ENCODE measurements around the gene TSHZ2. TPM values are rescaled to one million over a fixed set of nuclear protein-coding genes. Genes with fewer than 3 reads are reported as not detected.

Gene TSHZ2
- total RNA-seq, 1 donor from 2014 or later = 22.9 TPM

DNA sequence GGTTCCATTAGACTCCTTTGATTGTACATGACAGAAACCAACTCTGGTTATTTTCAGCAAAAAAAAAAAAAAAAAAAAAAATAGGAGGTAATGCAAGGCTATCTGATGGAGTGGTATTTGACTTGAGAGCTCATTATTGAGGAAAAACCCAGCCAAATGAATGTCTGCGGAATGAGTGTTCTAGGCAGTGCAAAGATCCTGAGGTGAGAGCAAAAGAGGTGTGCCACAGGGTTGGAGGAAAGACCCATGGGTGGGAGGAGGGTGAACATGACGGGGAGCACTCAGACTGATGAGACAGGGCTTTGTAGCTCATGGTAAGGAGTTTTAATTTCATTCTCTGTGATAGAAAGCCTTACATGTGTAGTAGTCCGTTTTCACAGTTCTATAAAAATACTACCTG lies 188.9 kb downstream of the TSHZ2 start:
- H3K4me1 Mint-ChIP-seq (ENCODE audit: low read depth) = peaks cover 11% of the 10 kb centered on the region
- peaks cover 7% of the 10 kb centered on the region for H3K9me3 Mint-ChIP-seq (ENCODE audit: low read depth)
- H3K27me3 Mint-ChIP-seq = no peaks in the 10 kb centered on the region
- H3K36me3 Mint-ChIP-seq (ENCODE audit: insufficient read depth) = peaks cover 1% of the 10 kb centered on the region
- DNase-seq (ENCODE audit: low spot score, unreplicated experiment) = no peak
- H3K27ac Mint-ChIP-seq = peak overlapping the region; percentile 65
- H3K4me3 Mint-ChIP-seq (ENCODE audit: low read depth) = no peak overlapping the region
- TF ChIP-seq, protein P1, sequence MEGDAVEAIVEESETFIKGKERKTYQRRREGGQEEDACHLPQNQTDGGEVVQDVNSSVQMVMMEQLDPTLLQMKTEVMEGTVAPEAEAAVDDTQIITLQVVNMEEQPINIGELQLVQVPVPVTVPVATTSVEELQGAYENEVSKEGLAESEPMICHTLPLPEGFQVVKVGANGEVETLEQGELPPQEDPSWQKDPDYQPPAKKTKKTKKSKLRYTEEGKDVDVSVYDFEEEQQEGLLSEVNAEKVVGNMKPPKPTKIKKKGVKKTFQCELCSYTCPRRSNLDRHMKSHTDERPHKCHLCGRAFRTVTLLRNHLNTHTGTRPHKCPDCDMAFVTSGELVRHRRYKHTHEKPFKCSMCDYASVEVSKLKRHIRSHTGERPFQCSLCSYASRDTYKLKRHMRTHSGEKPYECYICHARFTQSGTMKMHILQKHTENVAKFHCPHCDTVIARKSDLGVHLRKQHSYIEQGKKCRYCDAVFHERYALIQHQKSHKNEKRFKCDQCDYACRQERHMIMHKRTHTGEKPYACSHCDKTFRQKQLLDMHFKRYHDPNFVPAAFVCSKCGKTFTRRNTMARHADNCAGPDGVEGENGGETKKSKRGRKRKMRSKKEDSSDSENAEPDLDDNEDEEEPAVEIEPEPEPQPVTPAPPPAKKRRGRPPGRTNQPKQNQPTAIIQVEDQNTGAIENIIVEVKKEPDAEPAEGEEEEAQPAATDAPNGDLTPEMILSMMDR (IDR thresholded peaks at IDR 0.05; ENCODE audit: unreplicated experiment) = no peak

DNA sequence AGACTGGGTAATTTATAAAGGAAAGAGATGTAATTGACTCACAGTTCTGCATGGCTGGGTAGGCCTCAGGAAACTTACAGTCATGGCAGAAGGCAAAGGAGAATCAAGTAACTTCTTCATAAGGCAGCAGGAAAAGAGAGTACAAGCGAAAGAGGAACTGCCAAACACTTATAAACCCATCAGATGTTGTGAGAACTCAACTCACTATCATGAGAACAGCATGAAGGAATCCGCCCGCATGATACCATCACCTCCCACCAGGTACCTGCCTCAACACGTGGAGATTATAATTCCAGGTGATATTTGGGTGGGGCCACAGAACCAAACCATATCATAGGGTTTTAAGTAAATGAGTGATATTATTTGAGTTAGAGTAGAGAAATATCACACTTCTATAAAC lies 189.3 kb downstream of the TSHZ2 start:
- Mint-ChIP-seq H3K9me3 (ENCODE audit: low read depth) (peaks cover 7% of the 10 kb centered on the region), H3K36me3 (ENCODE audit: insufficient read depth) (peaks cover 1% of the 10 kb centered on the region), H3K4me3 (ENCODE audit: low read depth) (no peak overlapping the region), H3K4me1 (ENCODE audit: low read depth) (peaks cover 11% of the 10 kb centered on the region), H3K27me3 (no peaks in the 10 kb centered on the region), H3K27ac (peak overlapping the region; percentile 42)
- TF ChIP-seq, protein P1 (IDR thresholded peaks at IDR 0.05; ENCODE audit: unreplicated experiment) = no peak
- DNase-seq (ENCODE audit: low spot score, unreplicated experiment) = no peak

DNA sequence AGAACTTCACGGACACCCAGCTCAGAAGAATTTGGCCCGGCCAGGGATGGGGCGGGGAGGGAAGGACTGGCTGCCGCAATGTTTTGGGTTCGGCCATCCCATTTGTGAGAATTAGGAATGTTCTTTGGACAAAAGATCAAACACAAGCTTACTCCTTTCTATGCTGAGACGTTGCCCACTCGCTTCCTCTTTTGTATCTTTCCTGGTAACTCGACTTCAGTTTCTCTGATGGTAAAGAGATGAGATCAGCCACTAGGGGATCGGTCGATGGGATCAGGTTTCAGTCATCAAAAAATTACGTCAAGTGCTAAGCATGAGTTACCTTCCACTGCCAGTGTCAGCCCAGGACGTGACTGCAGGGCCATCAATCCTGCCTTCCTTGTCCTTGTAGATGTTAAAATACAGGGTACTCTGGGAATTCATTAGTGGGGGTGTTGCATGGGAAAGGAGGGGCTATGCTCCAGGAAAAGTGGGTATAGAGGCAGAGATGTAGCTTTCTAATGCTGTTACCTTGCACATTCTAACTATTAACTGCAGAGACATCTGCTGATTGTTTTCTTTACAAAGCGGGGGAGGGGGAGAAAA lies 190.2 kb downstream of the TSHZ2 start:
- Mint-ChIP-seq H3K4me1 (ENCODE audit: low read depth) (peaks cover 11% of the 10 kb centered on the region), H3K4me3 (ENCODE audit: low read depth) (peak overlapping the region; percentile 17), H3K36me3 (ENCODE audit: insufficient read depth) (peaks cover 1% of the 10 kb centered on the region), H3K9me3 (ENCODE audit: low read depth) (peaks cover 7% of the 10 kb centered on the region), H3K27ac (peak overlapping the region; percentile 82), H3K27me3 (no peaks in the 10 kb centered on the region)
- no peak for DNase-seq (ENCODE audit: low spot score, unreplicated experiment)
- TF ChIP-seq, protein P1 (IDR thresholded peaks at IDR 0.05; ENCODE audit: unreplicated experiment) = peak; percentile 42

DNA sequence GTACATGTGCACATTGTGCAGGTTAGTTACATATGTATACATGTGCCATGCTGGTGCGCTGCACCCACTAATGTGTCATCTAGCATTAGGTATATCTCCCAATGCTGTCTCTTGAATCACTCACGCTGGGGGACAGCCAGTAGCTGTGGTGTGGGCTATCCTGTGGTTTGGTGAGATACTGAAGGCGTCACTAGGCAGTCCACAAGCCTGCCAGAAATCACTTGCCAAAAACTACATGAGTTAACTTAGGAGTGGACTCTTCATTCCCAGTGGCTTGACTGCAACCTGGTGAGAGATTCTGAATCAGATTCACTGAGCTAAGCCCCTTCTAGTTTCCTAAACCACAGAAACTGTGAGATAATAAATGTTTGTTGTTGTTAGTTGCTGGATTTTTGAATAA lies 191.3 kb downstream of the TSHZ2 start:
- Mint-ChIP-seq H3K4me3 (ENCODE audit: low read depth) (no peak overlapping the region), H3K4me1 (ENCODE audit: low read depth) (peaks cover 11% of the 10 kb centered on the region), H3K27me3 (no peaks in the 10 kb centered on the region), H3K36me3 (ENCODE audit: insufficient read depth) (no peaks in the 10 kb centered on the region), H3K9me3 (ENCODE audit: low read depth) (peaks cover 2% of the 10 kb centered on the region), H3K27ac (no peak overlapping the region)
- DNase-seq (ENCODE audit: low spot score, unreplicated experiment) = no peak
- TF ChIP-seq, protein P1 (IDR thresholded peaks at IDR 0.05; ENCODE audit: unreplicated experiment) = no peak

DNA sequence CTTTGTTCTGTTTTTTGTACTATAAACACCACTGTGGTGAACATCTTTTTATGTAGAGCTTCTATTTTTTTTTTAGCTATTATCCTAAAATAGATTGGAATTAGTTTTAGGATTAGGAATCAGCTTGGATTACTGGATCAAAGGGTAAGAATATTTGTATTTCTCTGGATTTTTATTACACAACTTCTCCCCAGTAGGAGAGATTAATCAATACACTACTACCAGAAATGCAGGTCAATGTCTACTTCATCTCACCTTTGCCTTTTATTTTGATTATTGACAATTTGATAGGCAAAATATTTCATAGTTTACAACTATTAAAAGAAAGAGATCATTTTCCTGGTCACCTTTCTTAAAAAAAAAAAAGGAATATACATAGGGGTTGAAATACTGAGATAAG lies 191.9 kb downstream of the TSHZ2 start:
- H3K4me3 Mint-ChIP-seq (ENCODE audit: low read depth) = no peak overlapping the region
- no peaks in the 10 kb centered on the region for H3K27me3 Mint-ChIP-seq
- H3K27ac Mint-ChIP-seq = no peak overlapping the region
- TF ChIP-seq, protein P1 (IDR thresholded peaks at IDR 0.05; ENCODE audit: unreplicated experiment) = no peak
- H3K9me3 Mint-ChIP-seq (ENCODE audit: low read depth) = no peaks in the 10 kb centered on the region
- H3K36me3 Mint-ChIP-seq (ENCODE audit: insufficient read depth) = no peaks in the 10 kb centered on the region
- peaks cover 9% of the 10 kb centered on the region for H3K4me1 Mint-ChIP-seq (ENCODE audit: low read depth)
- no peak for DNase-seq (ENCODE audit: low spot score, unreplicated experiment)

Data from progenitor cell of endocrine pancreas (in vitro differentiated cells).